Thoracic aorta (tissue), 2 donors: ENCODE measurements around the gene RIBC2. TPM values are rescaled to one million over a fixed set of nuclear protein-coding genes. Genes with fewer than 3 reads are reported as not detected.
A peak's percentile ranks its signal among the peaks of the same experiment; 100 is the strongest.

Experiments
- ATAC-seq: fragments of 150-250 bp; one replicate; pipeline ENCODE4 v1.8.0; 2017; ENCODE audit warnings: low read depth; ENCODE audit not compliant: insufficient number of reproducible peaks, low FRiP score
- DNase-seq: peaks from one replicate; pipeline ENCODE4 v3.0.0-alpha.2; 2020; ENCODE audit warnings: low spot score
- H3K27ac ChIP-seq, 2 donors: fragments of 200-600 bp; sonication (generic); 1 replicate in 1 of 2; 2 replicates in 1 of 2; pipeline ENCODE4 v1.5.1; 2016; ENCODE audit warnings: mild to moderate bottlenecking in 2 of 2, moderate library complexity in 2 of 2
- H3K27me3 ChIP-seq: fragments of 200-600 bp; sonication (generic); replicated peaks from 2 replicates; pipeline ENCODE4 v1.6.0; 2016; ENCODE audit warnings: mild to moderate bottlenecking; ENCODE audit not compliant: insufficient read depth
- H3K36me3 ChIP-seq: fragments of 200-600 bp; sonication (generic); one replicate; pipeline ENCODE4 v1.5.1; 2016
- H3K4me1 ChIP-seq, 2 donors: fragments of 200-600 bp; sonication (generic); 1 replicate in 1 of 2; 2 replicates in 1 of 2; pipeline versions ENCODE4 v1.5.1 to v1.6.0; 2016; ENCODE audit warnings: low read depth in 2 of 2, mild to moderate bottlenecking in 1 of 2; ENCODE audit not compliant: control insufficient read depth in 1 of 2
- H3K4me3 ChIP-seq: fragments of 200-600 bp; sonication (generic); 2 replicates; pipeline ENCODE4 v1.5.1; 2016; ENCODE audit warnings: mild to moderate bottlenecking
- H3K9me3 ChIP-seq: fragments of 200-600 bp; sonication (generic); 2 replicates; pipeline ENCODE4 v1.5.1; 2016
- CTCF ChIP-seq: fragments of 200-600 bp; sonication (generic); IDR thresholded peaks from one replicate; pipeline ENCODE4 v1.5.1; 2019; ENCODE audit warnings: antibody characterized with exemption
- total RNA-seq, 2 donors: library from RNA; depleted of rRNA; stranded (reverse); fragments of >200 nt; gene quantifications; one replicate each; pipeline versions ENCODE4 v1.1.0 to v1.2.3, GENCODE V29; 2016

The RIBC2 gene
- total RNA-seq, 2 donors from 2014 or later: 5.1 TPM; not detected in 1

GRCh38 chr22:45468872-45469271 is 55.4 kb downstream of the RIBC2 start:
- H3K27me3 ChIP-seq: no peaks in the 10 kb centered on the region

GRCh38 chr22:45469281-45470073 is 56.0 kb downstream of the RIBC2 start:
- no peak for TF ChIP-seq CTCF
- DNase-seq: no peak
- no peaks in the 10 kb centered on the region for H3K9me3 ChIP-seq
- H3K27me3 ChIP-seq: no peaks in the 10 kb centered on the region
- H3K27ac ChIP-seq: peak overlapping the region; percentile 77 to 95
- no peaks in the 10 kb centered on the region for H3K36me3 ChIP-seq
- peak overlapping the region; percentile 17 for H3K4me3 ChIP-seq
- ATAC-seq: no peak
- peaks cover 31 to 56% of the 10 kb centered on the region in 2 donors for H3K4me1 ChIP-seq

More at GRCh38 chr22:45468872-45469271, 55.4 kb downstream of the RIBC2 start:
- Histone ChIP-seq H3K27ac (peak overlapping the region; percentile 77 to 95), H3K4me1 (peaks cover 31 to 50% of the 10 kb centered on the region in 2 donors), H3K36me3 (no peaks in the 10 kb centered on the region), H3K9me3 (no peaks in the 10 kb centered on the region), H3K4me3 (peak overlapping the region; percentile 17)
- DNase-seq: no peak
- ATAC-seq: peak; percentile 79
- no peak for TF ChIP-seq CTCF

GRCh38 chr22:45470871-45471270 is 57.4 kb downstream of the RIBC2 start:
- TF ChIP-seq CTCF: no peak
- DNase-seq (no peak), ATAC-seq (no peak)
- H3K27ac ChIP-seq: peak overlapping the region; percentile 61 to 77
- no peaks in the 10 kb centered on the region for H3K27me3 ChIP-seq
- H3K4me1 ChIP-seq: peaks cover 31 to 60% of the 10 kb centered on the region in 2 donors
- H3K9me3 ChIP-seq: no peaks in the 10 kb centered on the region
- no peaks in the 10 kb centered on the region for H3K36me3 ChIP-seq
- no peak overlapping the region for H3K4me3 ChIP-seq

GRCh38 chr22:45472426-45472825 is 58.9 kb downstream of the RIBC2 start:
- no peak for TF ChIP-seq CTCF
- H3K4me1 ChIP-seq: peaks cover 31 to 76% of the 10 kb centered on the region in 2 donors
- peak overlapping the region in 1 of 2 donors; percentile 77 for H3K27ac ChIP-seq
- DNase-seq (no peak), ATAC-seq (no peak)
- no peaks in the 10 kb centered on the region for H3K27me3 ChIP-seq
- H3K36me3 ChIP-seq: no peaks in the 10 kb centered on the region
- H3K9me3 ChIP-seq: no peaks in the 10 kb centered on the region
- H3K4me3 ChIP-seq: no peak overlapping the region

GRCh38 chr22:45473626-45474237 is 60.2 kb downstream of the RIBC2 start:
- DNase-seq (no peak), ATAC-seq (no peak)
- no peaks in the 10 kb centered on the region for H3K36me3 ChIP-seq
- no peaks in the 10 kb centered on the region for H3K27me3 ChIP-seq
- peaks cover 40 to 84% of the 10 kb centered on the region in 2 donors for H3K4me1 ChIP-seq
- no peak for TF ChIP-seq CTCF
- H3K27ac ChIP-seq: peak overlapping the region; percentile 45 to 77
- H3K9me3 ChIP-seq: no peaks in the 10 kb centered on the region
- H3K4me3 ChIP-seq: no peak overlapping the region
